IPS-15b (cell line): ENCODE results near the gene PCCA.

Source experiments
- H3K27me3 ChIP-seq: one replicate; pipeline ENCODE4 v1.6.1; 2013; ENCODE audit warnings: low read length; ENCODE audit not compliant: control insufficient read depth, insufficient read depth
- H3K36me3 ChIP-seq: one replicate; pipeline ENCODE4 v1.6.1; 2013; ENCODE audit warnings: low read length; ENCODE audit not compliant: control insufficient read depth, insufficient read depth
- H3K4me1 ChIP-seq: one replicate; pipeline ENCODE4 v1.6.1; 2013; ENCODE audit warnings: mild to moderate bottlenecking, low read length; ENCODE audit not compliant: control insufficient read depth, insufficient read depth
- H3K4me3 ChIP-seq: one replicate; pipeline ENCODE4 v1.5.1; 2013; ENCODE audit warnings: low read depth, low read length
- H3K9ac ChIP-seq: one replicate; pipeline ENCODE4 v1.6.1; 2013; ENCODE audit warnings: low read depth, mild to moderate bottlenecking, low read length
- H3K9me3 ChIP-seq: one replicate; pipeline ENCODE4 v1.6.1; 2013; ENCODE audit warnings: mild to moderate bottlenecking, low read length; ENCODE audit not compliant: control insufficient read depth, insufficient read depth

Gene PCCA

GRCh38 chr13:100541897-100542825, 453.3 kb downstream of the PCCA start:
- Histone ChIP-seq H3K27me3 (no peaks in the 10 kb centered on the region), H3K9me3 (no peaks in the 10 kb centered on the region), H3K4me1 (no peaks in the 10 kb centered on the region), H3K9ac (no peak overlapping the region), H3K4me3 (no peak overlapping the region), H3K36me3 (no peaks in the 10 kb centered on the region)

GRCh38 chr13:100542826-100543156, 453.9 kb downstream of the PCCA start:
- Histone ChIP-seq H3K9ac (no peak overlapping the region), H3K4me1 (no peaks in the 10 kb centered on the region), H3K36me3 (no peaks in the 10 kb centered on the region), H3K4me3 (no peak overlapping the region), H3K27me3 (no peaks in the 10 kb centered on the region), H3K9me3 (no peaks in the 10 kb centered on the region)

GRCh38 chr13:100543872-100544602, 455.1 kb downstream of the PCCA start:
- no peaks in the 10 kb centered on the region for H3K4me1 ChIP-seq
- H3K9ac ChIP-seq: no peak overlapping the region
- H3K4me3 ChIP-seq: no peak overlapping the region

GRCh38 chr13:100544866-100545683, 456.2 kb downstream of the PCCA start:
- no peaks in the 10 kb centered on the region for H3K4me1 ChIP-seq
- no peak overlapping the region for H3K4me3 ChIP-seq
- no peaks in the 10 kb centered on the region for H3K27me3 ChIP-seq
- H3K9me3 ChIP-seq: no peaks in the 10 kb centered on the region
- no peak overlapping the region for H3K9ac ChIP-seq
- H3K36me3 ChIP-seq: no peaks in the 10 kb centered on the region

More at GRCh38 chr13:100543872-100544602, 455.1 kb downstream of the PCCA start:
- Histone ChIP-seq H3K27me3 (no peaks in the 10 kb centered on the region), H3K9me3 (no peaks in the 10 kb centered on the region), H3K36me3 (no peaks in the 10 kb centered on the region)

- Histone ChIP-seq H3K4me1 (no peaks in the 10 kb centered on the region), H3K9me3 (no peaks in the 10 kb centered on the region), H3K4me3 (no peak overlapping the region), H3K27me3 (no peaks in the 10 kb centered on the region), H3K9ac (no peak overlapping the region), H3K36me3 (no peaks in the 10 kb centered on the region)
These were observed 456.8 kb downstream of the PCCA start for GRCh38 chr13:100545684-100546061.

GRCh38 chr13:100546713-100547405, 458.0 kb downstream of the PCCA start:
- Histone ChIP-seq H3K27me3 (no peaks in the 10 kb centered on the region), H3K36me3 (no peaks in the 10 kb centered on the region), H3K9ac (no peak overlapping the region), H3K4me1 (no peaks in the 10 kb centered on the region), H3K9me3 (no peaks in the 10 kb centered on the region), H3K4me3 (no peak overlapping the region)

- no peak overlapping the region for H3K4me3 ChIP-seq
- H3K36me3 ChIP-seq: no peaks in the 10 kb centered on the region
- H3K4me1 ChIP-seq: no peaks in the 10 kb centered on the region
- H3K9ac ChIP-seq: no peak overlapping the region
- no peaks in the 10 kb centered on the region for H3K27me3 ChIP-seq
- H3K9me3 ChIP-seq: no peaks in the 10 kb centered on the region
These were observed 458.9 kb downstream of the PCCA start for GRCh38 chr13:100547791-100548201.

- H3K27me3 ChIP-seq: no peaks in the 10 kb centered on the region
- no peak overlapping the region for H3K9ac ChIP-seq
- H3K9me3 ChIP-seq: no peaks in the 10 kb centered on the region
- H3K4me1 ChIP-seq: no peaks in the 10 kb centered on the region
- H3K36me3 ChIP-seq: no peaks in the 10 kb centered on the region
- no peak overlapping the region for H3K4me3 ChIP-seq
These were observed 460.4 kb downstream of the PCCA start for GRCh38 chr13:100549316-100549715.

- H3K4me3 ChIP-seq: no peak overlapping the region
- no peaks in the 10 kb centered on the region for H3K36me3 ChIP-seq
- no peak overlapping the region for H3K9ac ChIP-seq
- H3K9me3 ChIP-seq: no peaks in the 10 kb centered on the region
- H3K4me1 ChIP-seq: no peaks in the 10 kb centered on the region
- no peaks in the 10 kb centered on the region for H3K27me3 ChIP-seq
These were observed 463.9 kb downstream of the PCCA start for GRCh38 chr13:100552755-100553154.

GRCh38 chr13:100559886-100560285, 471.0 kb downstream of the PCCA start:
- no peak overlapping the region for H3K9ac ChIP-seq
- H3K4me3 ChIP-seq: no peak overlapping the region
- no peaks in the 10 kb centered on the region for H3K9me3 ChIP-seq
- no peaks in the 10 kb centered on the region for H3K27me3 ChIP-seq
- H3K4me1 ChIP-seq: no peaks in the 10 kb centered on the region
- no peaks in the 10 kb centered on the region for H3K36me3 ChIP-seq

GRCh38 chr13:100560498-100561157, 471.7 kb downstream of the PCCA start:
- no peaks in the 10 kb centered on the region for H3K4me1 ChIP-seq
- no peak overlapping the region for H3K9ac ChIP-seq
- H3K27me3 ChIP-seq: no peaks in the 10 kb centered on the region
- H3K9me3 ChIP-seq: no peaks in the 10 kb centered on the region
- H3K36me3 ChIP-seq: no peaks in the 10 kb centered on the region
- no peak overlapping the region for H3K4me3 ChIP-seq
